Ishikawa (cell line): ENCODE results near the gene ADPRH.

ENCODE experiments used
- CEBPB ChIP-seq: IDR thresholded peaks from 2 replicates; pipeline ENCODE4 v1.6.1; 2012
- CREB1 ChIP-seq: IDR thresholded peaks from 2 replicates; pipeline ENCODE4 v1.6.1; 2012; ENCODE audit warnings: low read depth
- EGR1 ChIP-seq: IDR thresholded peaks from 2 replicates; pipeline ENCODE4 v1.6.1; 2012
- EP300 ChIP-seq: IDR thresholded peaks from 2 replicates; pipeline ENCODE4 v1.6.1; 2012; ENCODE audit warnings: borderline replicate concordance
- FOXM1 ChIP-seq: IDR thresholded peaks from 2 replicates; pipeline ENCODE4 v1.6.1; 2012; ENCODE audit warnings: low read depth, borderline replicate concordance
- NFIC ChIP-seq: IDR thresholded peaks from 2 replicates; pipeline ENCODE4 v1.6.1; 2012
- RAD21 ChIP-seq: IDR thresholded peaks from 2 replicates; pipeline ENCODE4 v1.6.1; 2012; ENCODE audit warnings: low read depth
- REST ChIP-seq: IDR thresholded peaks from 2 replicates; pipeline ENCODE4 v1.6.1; 2012; ENCODE audit warnings: low read depth, mild to moderate bottlenecking
- TAF1 ChIP-seq: IDR thresholded peaks from 2 replicates; pipeline ENCODE4 v1.6.1; 2012; ENCODE audit warnings: low read depth, mild to moderate bottlenecking
- TCF12 ChIP-seq: IDR thresholded peaks from 2 replicates; pipeline ENCODE4 v1.6.1; 2012; ENCODE audit warnings: low read depth
- TEAD4 ChIP-seq: IDR thresholded peaks from 2 replicates; pipeline ENCODE4 v1.6.1; 2012
- YY1 ChIP-seq: IDR thresholded peaks from 2 replicates; pipeline ENCODE4 v1.6.1; 2012; ENCODE audit warnings: low read depth
- ZBTB7A ChIP-seq: IDR thresholded peaks from 2 replicates; pipeline ENCODE4 v1.6.1; 2012; ENCODE audit warnings: low read depth
- TF ChIP-seq, protein P1 (sequence below): IDR thresholded peaks from 2 replicates; pipeline ENCODE4 v1.6.1; 2012
- TF ChIP-seq, protein P2 (sequence below): IDR thresholded peaks from 2 replicates; pipeline ENCODE4 v1.6.1; 2012

Gene ADPRH

GRCh38 chr3:119542168-119542767, 37.0 kb upstream of the ADPRH start:
- TF ChIP-seq, protein P1, sequence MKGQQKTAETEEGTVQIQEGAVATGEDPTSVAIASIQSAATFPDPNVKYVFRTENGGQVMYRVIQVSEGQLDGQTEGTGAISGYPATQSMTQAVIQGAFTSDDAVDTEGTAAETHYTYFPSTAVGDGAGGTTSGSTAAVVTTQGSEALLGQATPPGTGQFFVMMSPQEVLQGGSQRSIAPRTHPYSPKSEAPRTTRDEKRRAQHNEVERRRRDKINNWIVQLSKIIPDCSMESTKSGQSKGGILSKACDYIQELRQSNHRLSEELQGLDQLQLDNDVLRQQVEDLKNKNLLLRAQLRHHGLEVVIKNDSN = no peak
- TF ChIP-seq ZBTB7A = no peak
- TF ChIP-seq YY1 = no peak
- TF ChIP-seq CEBPB = no peak
- TF ChIP-seq NFIC = no peak
- no peak for TF ChIP-seq TAF1
- TF ChIP-seq, protein P2, sequence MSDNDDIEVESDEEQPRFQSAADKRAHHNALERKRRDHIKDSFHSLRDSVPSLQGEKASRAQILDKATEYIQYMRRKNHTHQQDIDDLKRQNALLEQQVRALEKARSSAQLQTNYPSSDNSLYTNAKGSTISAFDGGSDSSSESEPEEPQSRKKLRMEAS = no peak
- TF ChIP-seq TEAD4 = no peak
- TF ChIP-seq EP300 = no peak

DNA sequence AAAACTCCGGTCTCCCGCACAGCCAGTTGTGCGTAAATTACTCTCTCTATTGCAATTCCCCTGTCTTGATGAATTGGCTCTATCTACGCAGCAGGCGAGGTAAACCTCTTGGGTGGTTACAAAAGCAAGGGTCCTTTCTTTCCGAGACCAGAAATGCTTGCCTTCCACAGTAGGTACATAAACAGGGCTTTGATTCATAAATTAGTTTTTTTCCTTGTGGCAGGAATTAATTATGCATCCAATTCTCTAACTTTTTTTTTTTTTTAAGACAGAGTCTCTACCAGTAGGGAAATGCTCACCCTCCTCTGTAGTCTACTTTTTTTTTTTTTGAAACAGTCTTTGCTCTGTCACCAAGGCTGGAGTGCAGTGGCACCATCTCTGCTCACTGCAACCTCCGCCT, 36.1 kb upstream of the ADPRH start:
- TF ChIP-seq FOXM1 (no peak), ZBTB7A (no peak), RAD21 (no peak), CEBPB (no peak), TCF12 (no peak), TEAD4 (no peak), YY1 (no peak), REST (no peak), TAF1 (no peak), NFIC (no peak)
- TF ChIP-seq, protein P1 = no peak
- TF ChIP-seq, protein P2 = no peak

- TF ChIP-seq TAF1 = no peak
- TF ChIP-seq, protein P2 = no peak
- TF ChIP-seq TEAD4 = no peak
- TF ChIP-seq NFIC = no peak
- TF ChIP-seq RAD21 = no peak
- no peak for TF ChIP-seq TCF12
- no peak for TF ChIP-seq REST
- no peak for TF ChIP-seq ZBTB7A
These were observed 32.1 kb upstream of the ADPRH start for GRCh38 chr3:119547227-119547626.

- TF ChIP-seq EGR1 (no peak), TCF12 (no peak), REST (no peak), FOXM1 (no peak), RAD21 (no peak), EP300 (no peak), CEBPB (no peak), CREB1 (no peak), TAF1 (no peak), TEAD4 (no peak)
- TF ChIP-seq, protein P1 = no peak
These were observed 31.0 kb upstream of the ADPRH start for GRCh38 chr3:119548341-119548740.
